HepG2 (cell line): ENCODE data around the gene CHKB. TPM values are rescaled to one million over a fixed set of nuclear protein-coding genes. Genes with fewer than 3 reads are reported as not detected.

ENCODE experiments used
- FOXK1 ChIP-seq: sonication (generic); formaldehyde crosslinking; IDR thresholded peaks from 2 replicates; pipeline ENCODE4 v1.4.0; 2020; ENCODE audit warnings: low read depth, missing genetic modification reagents, borderline replicate concordance
- KDM5A ChIP-seq: fragments of 200-600 bp; sonication (generic); IDR thresholded peaks from 2 replicates; pipeline ENCODE4 v1.7.0; 2018; ENCODE audit warnings: antibody characterized with exemption, mild to moderate bottlenecking, low read length, borderline replicate concordance
- KDM5B ChIP-seq: sonication (generic); formaldehyde crosslinking; IDR thresholded peaks from 2 replicates; pipeline ENCODE4 v1.4.0; 2020; ENCODE audit warnings: missing genetic modification reagents, mild to moderate bottlenecking, borderline replicate concordance
- LCORL ChIP-seq, 2 experiments: fragments of 450-650 bp in 1 of 2; sonication (generic) in 1 of 2; formaldehyde crosslinking in 1 of 2; IDR thresholded peaks; 2 replicates each; pipeline versions ENCODE4 v1.5.0 to v1.6.1; 2017 to 2020; ENCODE audit warnings: antibody characterized with exemption in 1 of 2, missing genetic modification reagents in 1 of 2
- NCOA2 ChIP-seq: sonication (generic); formaldehyde crosslinking; IDR thresholded peaks from 2 replicates; pipeline ENCODE4 v1.8.0; 2022; ENCODE audit warnings: inconsistent platforms
- NR3C1 ChIP-seq: sonication (generic); formaldehyde crosslinking; IDR thresholded peaks from 2 replicates; pipeline ENCODE4 v1.4.0; 2020; ENCODE audit warnings: missing genetic modification reagents
- SKI ChIP-seq: fragments of 450-650 bp; IDR thresholded peaks from one replicate; pipeline ENCODE4 v1.6.1; 2018; ENCODE audit warnings: mild to moderate bottlenecking; ENCODE audit not compliant: partially characterized antibody
- SOX5 ChIP-seq: IDR thresholded peaks from 2 replicates; pipeline ENCODE4 v1.6.1; 2016; ENCODE audit warnings: borderline replicate concordance
- TCF7L2 ChIP-seq: IDR thresholded peaks from 2 replicates; pipeline ENCODE4 v1.6.1; 2011; ENCODE audit warnings: mild to moderate bottlenecking, low read depth, low read length, moderate library complexity
- ZNF3 ChIP-seq: IDR thresholded peaks from 2 replicates; pipeline ENCODE4 v1.7.0; 2017; ENCODE audit warnings: inconsistent platforms
- ZNF331 ChIP-seq: sonication (generic); formaldehyde crosslinking; IDR thresholded peaks from 2 replicates; pipeline ENCODE4 v1.4.0; 2020; ENCODE audit warnings: missing genetic modification reagents
- ZNF333 ChIP-seq: sonication (generic); formaldehyde crosslinking; IDR thresholded peaks from 2 replicates; pipeline ENCODE4 v1.4.0; 2020; ENCODE audit warnings: mild to moderate bottlenecking, missing genetic modification reagents, borderline replicate concordance
- ZNF484 ChIP-seq: sonication (generic); formaldehyde crosslinking; IDR thresholded peaks from 2 replicates; pipeline ENCODE4 v1.5.1; 2020; ENCODE audit warnings: mild to moderate bottlenecking, low read depth, missing genetic modification reagents, borderline replicate concordance
- ZNF530 ChIP-seq: sonication (generic); formaldehyde crosslinking; IDR thresholded peaks from 2 replicates; pipeline ENCODE4 v1.5.0; 2020; ENCODE audit warnings: low read depth, mild to moderate bottlenecking, missing genetic modification reagents
- ZNF543 ChIP-seq: sonication (generic); formaldehyde crosslinking; IDR thresholded peaks from 2 replicates; pipeline ENCODE4 v1.4.0; 2020; ENCODE audit warnings: mild to moderate bottlenecking, missing genetic modification reagents
- ZNF574 ChIP-seq: sonication (generic); formaldehyde crosslinking; IDR thresholded peaks from 2 replicates; pipeline ENCODE4 v1.4.0; 2020; ENCODE audit warnings: missing genetic modification reagents
- ZNF7 ChIP-seq: IDR thresholded peaks from 2 replicates; pipeline ENCODE4 v1.6.1; 2016; ENCODE audit warnings: missing biosample characterization, missing genetic modification reagents
- ZSCAN21 ChIP-seq: sonication (generic); formaldehyde crosslinking; IDR thresholded peaks from 2 replicates; pipeline ENCODE4 v1.8.0; 2022; ENCODE audit warnings: mild to moderate bottlenecking, missing genetic modification reagents, moderate library complexity, borderline replicate concordance
- polyA plus RNA-seq, 8 experiments: library from polyadenylated mRNA; depleted of rRNA in 3 of 8; stranded (reverse) in 7 of 8; unstranded in 1 of 8; fragments of >200 nt; fragmentation: Illumina TruSeq in 4 of 8; extraction: Trizol in 4 of 8; gene quantifications; 2 replicates each; pipeline versions ENCODE4 v1.2.1 to v1.2.3, GENCODE V29; 2011 to 2016; ENCODE audit warnings: low read depth in 4 of 8, missing spikeins in 1 of 8, mixed read lengths in 1 of 8; ENCODE audit not compliant: insufficient read depth in 1 of 8
- total RNA-seq, 5 experiments: library from RNA; depleted of rRNA; stranded (reverse); fragments of >200 nt; fragmentation: Illumina TruSeq; extraction: Trizol; gene quantifications; 2 replicates each; pipeline ENCODE4 v1.2.3, GENCODE V29; 2016; ENCODE audit warnings: low read depth in 1 of 5
- TF ChIP-seq, protein P1 (sequence below): sonication (generic); formaldehyde crosslinking; IDR thresholded peaks from 2 replicates; pipeline ENCODE4; 2020; ENCODE audit warnings: missing genetic modification reagents, mild to moderate bottlenecking, borderline replicate concordance
- TF ChIP-seq, protein P2 (sequence below): IDR thresholded peaks from 2 replicates; pipeline ENCODE4 v1.6.1; 2018; ENCODE audit warnings: missing genetic modification reagents
- TF ChIP-seq, protein P3 (sequence below): sonication (generic); formaldehyde crosslinking; IDR thresholded peaks from 2 replicates; pipeline ENCODE4 v1.4.0; 2020; ENCODE audit warnings: mild to moderate bottlenecking, missing genetic modification reagents, borderline replicate concordance

CHKB gene
- total and polyA plus RNA-seq, 2 of the 13 experiments (the other 11 are each of a cell fraction or from before 2014, with no cell fraction given) = 24.5 to 42.7 TPM

- TF ChIP-seq LCORL (IDR thresholded peaks at IDR 0.05) = no peak
- TF ChIP-seq LCORL (CRISPR knock-in tag; IDR thresholded peaks at IDR 0.05) = no peak
- TF ChIP-seq ZNF484 (CRISPR knock-in tag) = no peak
- peak; percentile 60 for TF ChIP-seq SKI
- no peak for TF ChIP-seq ZNF530 (CRISPR knock-in tag)
- no peak for TF ChIP-seq TCF7L2
- TF ChIP-seq, protein P1, sequence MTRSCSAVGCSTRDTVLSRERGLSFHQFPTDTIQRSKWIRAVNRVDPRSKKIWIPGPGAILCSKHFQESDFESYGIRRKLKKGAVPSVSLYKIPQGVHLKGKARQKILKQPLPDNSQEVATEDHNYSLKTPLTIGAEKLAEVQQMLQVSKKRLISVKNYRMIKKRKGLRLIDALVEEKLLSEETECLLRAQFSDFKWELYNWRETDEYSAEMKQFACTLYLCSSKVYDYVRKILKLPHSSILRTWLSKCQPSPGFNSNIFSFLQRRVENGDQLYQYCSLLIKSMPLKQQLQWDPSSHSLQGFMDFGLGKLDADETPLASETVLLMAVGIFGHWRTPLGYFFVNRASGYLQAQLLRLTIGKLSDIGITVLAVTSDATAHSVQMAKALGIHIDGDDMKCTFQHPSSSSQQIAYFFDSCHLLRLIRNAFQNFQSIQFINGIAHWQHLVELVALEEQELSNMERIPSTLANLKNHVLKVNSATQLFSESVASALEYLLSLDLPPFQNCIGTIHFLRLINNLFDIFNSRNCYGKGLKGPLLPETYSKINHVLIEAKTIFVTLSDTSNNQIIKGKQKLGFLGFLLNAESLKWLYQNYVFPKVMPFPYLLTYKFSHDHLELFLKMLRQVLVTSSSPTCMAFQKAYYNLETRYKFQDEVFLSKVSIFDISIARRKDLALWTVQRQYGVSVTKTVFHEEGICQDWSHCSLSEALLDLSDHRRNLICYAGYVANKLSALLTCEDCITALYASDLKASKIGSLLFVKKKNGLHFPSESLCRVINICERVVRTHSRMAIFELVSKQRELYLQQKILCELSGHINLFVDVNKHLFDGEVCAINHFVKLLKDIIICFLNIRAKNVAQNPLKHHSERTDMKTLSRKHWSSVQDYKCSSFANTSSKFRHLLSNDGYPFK (CRISPR knock-in tag) = no peak
- TF ChIP-seq ZNF574 (CRISPR knock-in tag) = 0 out of 2 replicates have a peak, but pooled peaks have one; percentile 5
- TF ChIP-seq FOXK1 (CRISPR knock-in tag) = peak; percentile 56; the same call in 1 of the 2 replicates
- TF ChIP-seq NCOA2 (CRISPR knock-in tag) = no peak
- TF ChIP-seq ZSCAN21 (CRISPR knock-in tag) = 0 out of 2 replicates have a peak, but pooled peaks have one; percentile 5
- TF ChIP-seq, protein P2, sequence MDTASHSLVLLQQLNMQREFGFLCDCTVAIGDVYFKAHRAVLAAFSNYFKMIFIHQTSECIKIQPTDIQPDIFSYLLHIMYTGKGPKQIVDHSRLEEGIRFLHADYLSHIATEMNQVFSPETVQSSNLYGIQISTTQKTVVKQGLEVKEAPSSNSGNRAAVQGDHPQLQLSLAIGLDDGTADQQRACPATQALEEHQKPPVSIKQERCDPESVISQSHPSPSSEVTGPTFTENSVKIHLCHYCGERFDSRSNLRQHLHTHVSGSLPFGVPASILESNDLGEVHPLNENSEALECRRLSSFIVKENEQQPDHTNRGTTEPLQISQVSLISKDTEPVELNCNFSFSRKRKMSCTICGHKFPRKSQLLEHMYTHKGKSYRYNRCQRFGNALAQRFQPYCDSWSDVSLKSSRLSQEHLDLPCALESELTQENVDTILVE (CRISPR knock-in tag) = no peak
- no peak for TF ChIP-seq ZNF331
- TF ChIP-seq KDM5A = no peak
- TF ChIP-seq, protein P3, sequence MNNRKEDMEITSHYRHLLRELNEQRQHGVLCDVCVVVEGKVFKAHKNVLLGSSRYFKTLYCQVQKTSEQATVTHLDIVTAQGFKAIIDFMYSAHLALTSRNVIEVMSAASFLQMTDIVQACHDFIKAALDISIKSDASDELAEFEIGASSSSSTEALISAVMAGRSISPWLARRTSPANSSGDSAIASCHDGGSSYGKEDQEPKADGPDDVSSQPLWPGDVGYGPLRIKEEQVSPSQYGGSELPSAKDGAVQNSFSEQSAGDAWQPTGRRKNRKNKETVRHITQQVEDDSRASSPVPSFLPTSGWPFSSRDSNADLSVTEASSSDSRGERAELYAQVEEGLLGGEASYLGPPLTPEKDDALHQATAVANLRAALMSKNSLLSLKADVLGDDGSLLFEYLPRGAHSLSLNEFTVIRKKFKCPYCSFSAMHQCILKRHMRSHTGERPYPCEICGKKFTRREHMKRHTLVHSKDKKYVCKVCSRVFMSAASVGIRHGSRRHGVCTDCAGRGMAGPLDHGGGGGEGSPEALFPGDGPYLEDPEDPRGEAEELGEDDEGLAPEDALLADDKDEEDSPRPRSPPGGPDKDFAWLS (CRISPR knock-in tag) = no peak
- TF ChIP-seq NR3C1 (CRISPR knock-in tag) = no peak
- no peak for TF ChIP-seq ZNF3 (CRISPR knock-in tag)
- no peak for TF ChIP-seq SOX5 (CRISPR knock-in tag)
- no peak for TF ChIP-seq ZNF543
- TF ChIP-seq ZNF333 (CRISPR knock-in tag) = 0 out of 2 replicates have a peak, but pooled peaks have one; percentile 55
- TF ChIP-seq ZNF7 = no peak
- TF ChIP-seq KDM5B (CRISPR knock-in tag) = 0 out of 2 replicates have a peak, but pooled peaks have one; percentile 14
Observed at GRCh38 chr22:50563413-50564160, 19.1 kb downstream of the CHKB start (continued).
